Right atrium auricular region (tissue), 2 donors: ENCODE measurements around the gene UBAC1. TPM values are rescaled to one million over a fixed set of nuclear protein-coding genes. Genes with fewer than 3 reads are reported as not detected.

Experiments used
- DNase-seq: peaks from one replicate; pipeline ENCODE4 v3.0.0-alpha.2; 2019; ENCODE audit warnings: low spot score
- H3K27ac ChIP-seq, 2 donors: fragments of 200-600 bp; sonication (generic); 1 replicate in 1 of 2; 2 replicates in 1 of 2; pipeline ENCODE4 v1.5.1; 2016 to 2019
- H3K27me3 ChIP-seq, 2 donors: fragments of 200-600 bp; sonication (generic); one replicate each; pipeline versions ENCODE4 v1.5.1 to v1.6.0; 2017 to 2019
- H3K36me3 ChIP-seq: fragments of 200-600 bp; sonication (generic); one replicate; pipeline ENCODE4 v1.5.1; 2016
- H3K4me1 ChIP-seq, 2 donors: fragments of 200-600 bp; sonication (generic); one replicate each; pipeline versions ENCODE4 v1.5.1 to v1.6.0; 2017 to 2019
- H3K4me3 ChIP-seq, 2 donors: fragments of 200-600 bp; sonication (generic); 1 replicate in 1 of 2; 2 replicates in 1 of 2; pipeline ENCODE4 v1.5.1; 2017 to 2019; ENCODE audit warnings: mild to moderate bottlenecking in 1 of 2, moderate library complexity in 1 of 2
- H3K9me3 ChIP-seq, 2 donors: fragments of 200-600 bp; sonication (generic); one replicate each; pipeline ENCODE4 v1.5.1; 2019
- CTCF ChIP-seq, 2 donors: fragments of 200-600 bp; sonication (generic); IDR thresholded peaks; one replicate each; pipeline ENCODE4 v1.5.1; 2019; ENCODE audit warnings: antibody characterized with exemption in 2 of 2
- total RNA-seq, 2 donors: library from RNA; depleted of rRNA; stranded (reverse); fragments of >200 nt; gene quantifications; one replicate each; pipeline ENCODE4 v1.1.0, GENCODE V29; 2016

The UBAC1 gene
- total RNA-seq, 2 donors from 2014 or later, result 58.6 to 76.9 TPM

GRCh38 chr9:135984072-135984710 lies 23.0 kb upstream of the UBAC1 start:
- DNase-seq, result no peak

GRCh38 chr9:135983208-135984071 lies 22.3 kb upstream of the UBAC1 start:
- no peaks in the 10 kb centered on the region for H3K9me3 ChIP-seq
- no peak for TF ChIP-seq CTCF (IDR thresholded peaks at IDR 0.05)
- no peak overlapping the region for H3K27ac ChIP-seq
- no peak overlapping the region for H3K4me3 ChIP-seq
- no peaks in the 10 kb centered on the region for H3K27me3 ChIP-seq
- H3K36me3 ChIP-seq, result no peaks in the 10 kb centered on the region
- DNase-seq, result no peak
- peaks cover 0 to 24% of the 10 kb centered on the region in 2 donors for H3K4me1 ChIP-seq

More at GRCh38 chr9:135984072-135984710, 23.0 kb upstream of the UBAC1 start:
- Histone ChIP-seq H3K36me3 (no peaks in the 10 kb centered on the region), H3K4me3 (no peak overlapping the region), H3K4me1 (peaks cover 0 to 16% of the 10 kb centered on the region in 2 donors), H3K9me3 (no peaks in the 10 kb centered on the region), H3K27ac (no peak overlapping the region), H3K27me3 (no peaks in the 10 kb centered on the region)
- no peak for TF ChIP-seq CTCF (IDR thresholded peaks at IDR 0.05)

- Histone ChIP-seq H3K4me3 (no peak overlapping the region), H3K36me3 (no peaks in the 10 kb centered on the region), H3K27ac (no peak overlapping the region), H3K27me3 (no peaks in the 10 kb centered on the region), H3K9me3 (no peaks in the 10 kb centered on the region), H3K4me1 (peaks cover 0 to 24% of the 10 kb centered on the region in 2 donors)
- no peak for TF ChIP-seq CTCF (IDR thresholded peaks at IDR 0.05)
- DNase-seq, result no peak
These were observed 21.5 kb upstream of the UBAC1 start for GRCh38 chr9:135982499-135983207.

- DNase-seq, result no peak
- Histone ChIP-seq H3K27ac (peak overlapping the region; percentile 39 to 54), H3K27me3 (no peaks in the 10 kb centered on the region), H3K4me3 (no peak overlapping the region), H3K36me3 (no peaks in the 10 kb centered on the region), H3K9me3 (no peaks in the 10 kb centered on the region), H3K4me1 (peaks cover 0 to 24% of the 10 kb centered on the region in 2 donors)
- no peak for TF ChIP-seq CTCF (IDR thresholded peaks at IDR 0.05)
These were observed 19.9 kb upstream of the UBAC1 start for GRCh38 chr9:135980926-135981630.

- H3K4me3 ChIP-seq, result no peak overlapping the region
- no peak for DNase-seq
- no peaks in the 10 kb centered on the region for H3K9me3 ChIP-seq
- peaks cover 0 to 24% of the 10 kb centered on the region in 2 donors for H3K4me1 ChIP-seq
- no peaks in the 10 kb centered on the region for H3K27me3 ChIP-seq
- TF ChIP-seq CTCF (IDR thresholded peaks at IDR 0.05), result no peak
- no peaks in the 10 kb centered on the region for H3K36me3 ChIP-seq
- H3K27ac ChIP-seq, result peak overlapping the region in 1 of 2 donors; percentile 1
These were observed 18.5 kb upstream of the UBAC1 start for GRCh38 chr9:135979547-135980166.
